Measurements from ENCODE around the gene ABHD8.

GRCh38 chr19:17275441-17276175 is 27.6 kb downstream of the ABHD8 start:
- no peak for TF ChIP-seq EZH2 (IDR thresholded peaks at IDR 0.05)
- no peak for TF ChIP-seq CTCF (IDR thresholded peaks at IDR 0.05 in 2 of 3, conservative IDR thresholded peaks at IDR 0.05 in 1 of 3; ENCODE audit: borderline replicate concordance in 1 of 3, insufficient read depth in 1 of 3, low read depth in 2 of 3, low read length in 2 of 3)
- no peak for TF ChIP-seq REST (IDR thresholded peaks at IDR 0.05; ENCODE audit: low read depth)
- no peak for TF ChIP-seq ZBTB33 (IDR thresholded peaks at IDR 0.05; ENCODE audit: extremely low read depth, insufficient replicate concordance, low read length)

Data from HCT116 (cell line).